Right lobe of liver (tissue), 6 donors: ENCODE data around the gene HSD17B2. TPM values are rescaled to one million over a fixed set of nuclear protein-coding genes. Genes with fewer than 3 reads are reported as not detected.
A peak's percentile ranks its signal among the peaks of the same experiment; 100 is the strongest.

Experiments used
- ATAC-seq, 4 donors: fragments of 200-7000 bp; cut with Tn5 transposase; one replicate each; pipeline ENCODE4 v1.9.1; 2020; ENCODE audit warnings: mild to moderate bottlenecking in 4 of 4, moderate library complexity in 4 of 4
- DNase-seq, 3 donors: peaks; one replicate each; pipeline ENCODE4 v3.0.0-alpha.2; 2020
- H3K27ac ChIP-seq, 3 donors: fragments of 200-600 bp; one replicate each; pipeline ENCODE4 v1.8.0; 2022
- H3K27me3 ChIP-seq, 2 donors: fragments of 200-600 bp; one replicate each; pipeline ENCODE4 v1.8.0; 2022
- H3K36me3 ChIP-seq, 4 donors: fragments of 200-600 bp; sonication (generic) in 1 of 4; one replicate each; pipeline versions ENCODE4 v1.5.1 to v1.8.0; 2017 to 2022; ENCODE audit warnings: control low read depth in 1 of 4
- H3K4me1 ChIP-seq, 4 donors: fragments of 200-600 bp; sonication (generic) in 1 of 4; one replicate each; pipeline versions ENCODE4 v1.5.1 to v1.8.0; 2017 to 2022; ENCODE audit warnings: control low read depth in 1 of 4
- H3K4me3 ChIP-seq, 3 donors: fragments of 200-600 bp; one replicate each; pipeline ENCODE4 v1.8.0; 2022
- H3K9me3 ChIP-seq, 4 donors: fragments of 200-600 bp; sonication (generic) in 1 of 4; one replicate each; pipeline versions ENCODE4 v1.5.1 to v1.8.0; 2017 to 2022; ENCODE audit warnings: control low read depth in 1 of 4
- POLR2A ChIP-seq: fragments of 450-650 bp; IDR thresholded peaks from one replicate; pipeline ENCODE4 v1.6.1; 2017; ENCODE audit warnings: antibody characterized with exemption, mild to moderate bottlenecking
- WGBS: methylation state at CpG from one replicate; pipeline ENCODE4 v1.1.6; 2018; ENCODE audit warnings: low coverage, low lambda C conversion rate; ENCODE audit not compliant: insufficient coverage; ENCODE audit errors: missing lambda C conversion rate; 5-methylcytosine and 5-hydroxymethylcytosine counted together
- intact Hi-C, 2 donors: fragments of 100-400 bp; cut with DNase I; formaldehyde crosslinking; loops; one replicate each; pipeline versions ENCODE4 v1.11.2 to v1.14.1; 2022
- total RNA-seq, 6 experiments: library from RNA; depleted of rRNA in 2 of 6; stranded (reverse); fragments of >200 nt in 2 of 6; fragmentation: NEBNext Ultra II Directional in 3 of 6; extraction: Animal tissue kit (Norgen Biotek cat#: 25700) in 3 of 6; gene quantifications; one replicate each; pipeline versions ENCODE4 v1.1.0 to v1.2.4, GENCODE V29; 2016 to 2023
- TF ChIP-seq, protein P1 (sequence below), 4 donors: fragments of 200-600 bp in 3 of 4; fragments of 450-650 bp in 1 of 4; IDR thresholded peaks; one replicate each; pipeline versions ENCODE4 v1.5.1 to v1.8.0; 2016 to 2022; ENCODE audit warnings: antibody characterized with exemption in 4 of 4, mild to moderate bottlenecking in 2 of 4
- donor health status: DM: no; HTN: yes; CAD: no.
- donor health status: DM: no; HTN: no; CAD: no.
- donor health status: DM: no; HTN: no; CAD: no.
- donor health status: DM: no; HTN: yes; CAD: no.
- donor health status: DM: no; HTN: yes; CAD: no.

Gene HSD17B2
- total RNA-seq, 6 experiments from 2014 or later, result 65.2 to 144 (median 84.7) TPM

DNA sequence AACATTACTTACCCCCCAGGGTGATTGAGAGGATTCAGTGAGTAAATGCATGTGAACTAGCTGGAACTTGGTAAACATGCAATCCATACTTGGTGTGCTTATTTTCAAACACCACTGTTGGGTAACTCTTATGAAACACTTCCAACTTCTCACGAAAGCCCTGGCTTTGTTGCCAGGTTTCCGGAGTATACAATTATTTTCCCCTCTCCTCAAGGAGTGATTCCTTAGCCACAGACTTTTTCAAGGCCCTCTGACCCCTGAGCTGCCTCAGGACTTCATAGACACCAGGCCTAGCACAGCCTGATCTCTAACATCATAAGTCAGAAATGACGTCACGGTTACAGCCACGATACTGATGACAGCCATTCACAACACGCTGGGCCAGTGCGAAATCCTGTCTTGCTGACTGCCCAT, 27.6 kb downstream of the HSD17B2 start:
- intact Hi-C loops, result no loop called here
- Histone ChIP-seq H3K4me3 (peak overlapping the region in 1 of 3 donors; percentile 16), H3K4me1 (peaks cover 0 to 82% (median 30%) of the 10 kb centered on the region in 4 donors), H3K36me3 (no peaks in the 10 kb centered on the region), H3K9me3 (no peaks in the 10 kb centered on the region), H3K27me3 (no peaks in the 10 kb centered on the region), H3K27ac (peak overlapping the region in 2 of 3 donors; percentile 78 to 83)
- ATAC-seq, result peak; percentile 45 to 68 (median 54)
- no peak for DNase-seq
- 19% methylated on average over 7 of the region's 7 CpGs for WGBS
- TF ChIP-seq, protein P1, sequence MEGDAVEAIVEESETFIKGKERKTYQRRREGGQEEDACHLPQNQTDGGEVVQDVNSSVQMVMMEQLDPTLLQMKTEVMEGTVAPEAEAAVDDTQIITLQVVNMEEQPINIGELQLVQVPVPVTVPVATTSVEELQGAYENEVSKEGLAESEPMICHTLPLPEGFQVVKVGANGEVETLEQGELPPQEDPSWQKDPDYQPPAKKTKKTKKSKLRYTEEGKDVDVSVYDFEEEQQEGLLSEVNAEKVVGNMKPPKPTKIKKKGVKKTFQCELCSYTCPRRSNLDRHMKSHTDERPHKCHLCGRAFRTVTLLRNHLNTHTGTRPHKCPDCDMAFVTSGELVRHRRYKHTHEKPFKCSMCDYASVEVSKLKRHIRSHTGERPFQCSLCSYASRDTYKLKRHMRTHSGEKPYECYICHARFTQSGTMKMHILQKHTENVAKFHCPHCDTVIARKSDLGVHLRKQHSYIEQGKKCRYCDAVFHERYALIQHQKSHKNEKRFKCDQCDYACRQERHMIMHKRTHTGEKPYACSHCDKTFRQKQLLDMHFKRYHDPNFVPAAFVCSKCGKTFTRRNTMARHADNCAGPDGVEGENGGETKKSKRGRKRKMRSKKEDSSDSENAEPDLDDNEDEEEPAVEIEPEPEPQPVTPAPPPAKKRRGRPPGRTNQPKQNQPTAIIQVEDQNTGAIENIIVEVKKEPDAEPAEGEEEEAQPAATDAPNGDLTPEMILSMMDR (IDR thresholded peaks at IDR 0.05), result no peak
- no peak for TF ChIP-seq POLR2A

DNA sequence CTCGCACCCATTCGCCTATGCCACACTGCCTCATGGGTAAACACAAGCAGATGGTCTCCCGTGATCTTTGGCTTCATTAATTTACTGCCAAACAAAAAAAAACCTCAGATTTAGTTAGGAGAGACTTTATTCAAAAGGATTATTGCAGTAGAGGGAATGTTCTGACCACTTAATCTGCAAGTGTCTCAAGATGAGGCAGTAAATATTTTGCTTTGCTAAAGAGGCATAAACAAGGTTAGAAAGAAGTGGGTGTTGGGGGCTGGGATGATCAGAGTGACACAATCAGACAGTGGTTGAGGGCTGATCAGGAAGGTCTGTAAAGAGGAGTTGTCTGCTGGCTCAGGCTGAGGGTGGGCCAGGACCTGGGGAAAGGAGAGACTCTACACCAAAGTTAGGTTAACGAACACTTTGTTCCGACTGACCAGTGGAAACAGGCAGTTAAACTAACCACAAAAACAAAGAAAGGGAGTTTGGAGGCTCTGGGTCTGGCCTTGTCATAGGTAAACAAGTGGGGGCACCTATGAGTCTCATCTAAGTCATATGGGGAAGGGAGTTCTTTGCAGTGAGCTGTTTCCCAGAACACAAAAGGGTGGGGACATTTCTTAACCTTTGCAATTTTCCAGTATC, 28.5 kb downstream of the HSD17B2 start:
- intact Hi-C loops, result no loop called here
- WGBS, result 24% methylated on average over 4 of the region's 5 CpGs
- Histone ChIP-seq H3K27ac (peak overlapping the region in 2 of 3 donors; percentile 78 to 83), H3K27me3 (no peaks in the 10 kb centered on the region), H3K4me3 (no peak overlapping the region), H3K4me1 (peaks cover 0 to 78% (median 26%) of the 10 kb centered on the region in 4 donors), H3K36me3 (peaks cover 0 to 4% (median 0%) of the 10 kb centered on the region in 4 donors), H3K9me3 (no peaks in the 10 kb centered on the region)
- TF ChIP-seq, protein P1 (IDR thresholded peaks at IDR 0.05), result no peak
- TF ChIP-seq POLR2A, result no peak
- ATAC-seq, result peak in 1 of 4 donors; percentile 14
- no peak for DNase-seq

DNA sequence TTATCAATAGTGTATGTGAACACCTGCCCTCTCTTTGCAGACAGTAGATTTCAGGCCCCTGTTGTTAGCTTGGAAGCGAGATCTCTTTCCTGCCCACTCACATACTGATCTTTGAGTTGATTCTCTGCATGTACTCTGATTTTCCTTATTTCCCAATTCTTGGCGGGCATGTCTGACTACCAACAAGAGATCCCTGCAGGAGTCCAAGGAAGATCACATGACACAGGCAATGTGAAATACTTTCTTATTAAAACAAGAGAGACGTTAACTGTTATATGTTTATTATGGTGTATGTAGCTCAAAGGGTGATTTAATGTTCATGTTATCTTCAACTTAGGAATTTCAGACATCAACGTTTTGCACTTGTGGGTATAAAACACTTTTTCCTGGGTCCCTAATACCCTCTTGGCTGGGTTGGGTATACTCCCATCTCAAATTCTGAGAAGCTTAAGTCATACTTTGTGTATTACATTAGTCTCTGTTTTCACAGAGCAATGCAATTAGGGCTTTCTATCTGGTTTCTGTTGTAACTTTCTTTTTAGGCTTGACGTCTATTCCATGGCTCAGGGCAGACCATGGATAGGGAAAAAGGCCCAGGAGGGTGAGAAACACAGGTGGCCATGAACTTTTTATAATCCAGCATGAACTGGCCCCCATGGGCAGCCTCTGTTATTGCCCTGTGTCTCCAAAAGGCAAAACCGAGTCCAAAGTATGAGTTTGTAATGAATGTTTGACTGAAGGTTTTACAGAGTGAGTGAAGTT, 32.2 kb downstream of the HSD17B2 start:
- DNase-seq (no peak), ATAC-seq (peak in 3 of 4 donors; percentile 7 to 26 (median 18))
- TF ChIP-seq, protein P1 (IDR thresholded peaks at IDR 0.05), result no peak
- no peak for TF ChIP-seq POLR2A
- Histone ChIP-seq H3K9me3 (no peaks in the 10 kb centered on the region), H3K4me1 (peaks cover 0 to 66% (median 18%) of the 10 kb centered on the region in 4 donors), H3K4me3 (no peak overlapping the region), H3K36me3 (peaks cover 0 to 18% (median 0%) of the 10 kb centered on the region in 4 donors), H3K27ac (peak overlapping the region in 2 of 3 donors; percentile 29 to 55), H3K27me3 (no peaks in the 10 kb centered on the region)
- intact Hi-C loops, result no loop called here
- 27% methylated on average over 6 of the region's 6 CpGs for WGBS

DNA sequence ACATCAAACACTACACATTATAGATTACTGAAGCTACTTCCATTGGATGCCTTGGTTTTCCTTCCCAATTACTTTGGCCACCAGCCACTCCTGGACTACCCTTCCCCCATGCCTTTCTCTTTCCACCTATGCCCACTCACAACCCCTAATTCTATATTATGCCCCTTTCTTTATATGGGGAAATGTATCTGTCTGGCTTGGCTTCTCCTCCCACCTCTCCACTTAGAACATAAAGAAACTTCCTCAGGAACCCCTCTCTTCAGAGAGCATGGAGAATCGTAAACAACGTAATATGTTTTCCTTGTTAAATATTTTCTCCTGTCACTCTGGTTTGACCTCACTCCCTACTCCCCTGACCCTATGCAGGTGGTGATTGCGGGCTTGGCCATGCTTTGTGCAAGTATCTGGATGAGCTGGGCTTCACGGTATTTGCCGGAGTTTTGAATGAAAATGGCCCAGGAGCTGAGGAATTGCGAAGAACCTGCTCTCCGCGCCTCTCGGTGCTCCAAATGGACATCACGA, 32.8 kb downstream of the HSD17B2 start:
- no peak for TF ChIP-seq POLR2A
- TF ChIP-seq, protein P1 (IDR thresholded peaks at IDR 0.05), result no peak
- Histone ChIP-seq H3K36me3 (peaks cover 0 to 21% (median 0%) of the 10 kb centered on the region in 4 donors), H3K9me3 (no peaks in the 10 kb centered on the region), H3K27me3 (no peaks in the 10 kb centered on the region), H3K4me1 (peaks cover 0 to 66% (median 19%) of the 10 kb centered on the region in 4 donors), H3K27ac (peak overlapping the region in 1 of 3 donors; percentile 55), H3K4me3 (no peak overlapping the region)
- WGBS, result 79% methylated on average over 6 of the region's 10 CpGs
- intact Hi-C loops, result no loop called here
- no peak for DNase-seq
- no peak for ATAC-seq
